GM19023 (cell line): ENCODE measurements around the gene CCHCR1.

Experiments
- ATAC-seq: cut with Tn5 transposase; IDR thresholded peaks from one replicate; pipeline ENCODE4 v1.9.1; 2021; ENCODE audit warnings: mild to moderate bottlenecking, moderate library complexity; ENCODE audit not compliant: unreplicated experiment

The CCHCR1 gene

DNA sequence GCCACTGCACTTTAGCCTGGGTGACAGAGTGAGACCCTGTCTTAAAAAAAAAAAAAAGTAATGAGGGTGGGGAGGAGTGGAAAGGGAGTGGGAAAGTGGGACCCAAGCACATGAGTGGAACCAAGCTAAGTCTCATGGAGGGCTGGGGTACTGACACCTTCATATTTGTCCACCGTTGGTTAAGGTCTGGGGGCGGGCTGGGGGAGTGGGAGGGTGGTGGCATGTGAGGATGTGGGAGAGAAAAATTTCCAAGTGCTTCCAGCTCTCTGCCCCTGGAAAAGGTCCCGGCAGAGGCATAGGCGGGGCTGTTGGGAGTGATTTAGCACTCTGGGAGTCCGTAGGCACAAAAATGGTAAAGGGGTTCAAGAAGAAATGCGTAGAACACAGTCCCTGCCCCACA, 24.8 kb downstream of the CCHCR1 start:
- ATAC-seq: no peak

DNA sequence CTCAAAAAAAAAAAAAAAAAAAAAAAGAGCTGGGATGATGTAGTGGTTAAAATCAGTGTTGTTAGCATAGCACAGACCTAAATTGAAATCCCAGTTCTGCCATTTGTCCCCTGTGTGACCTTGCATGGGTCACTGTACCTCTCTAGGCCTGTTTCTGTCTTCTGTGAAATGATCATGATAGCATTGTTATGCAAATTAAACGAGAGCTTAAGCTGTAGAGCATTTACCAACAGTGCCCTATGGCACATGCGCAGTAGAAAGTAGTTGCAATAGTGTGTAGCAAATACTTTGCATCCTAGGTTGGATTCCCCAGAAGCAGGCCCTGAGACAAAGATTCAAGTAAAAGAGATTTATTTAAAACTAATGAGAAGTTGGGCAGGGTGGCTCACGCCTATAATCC, 26.0 kb downstream of the CCHCR1 start:
- no peak for ATAC-seq

DNA sequence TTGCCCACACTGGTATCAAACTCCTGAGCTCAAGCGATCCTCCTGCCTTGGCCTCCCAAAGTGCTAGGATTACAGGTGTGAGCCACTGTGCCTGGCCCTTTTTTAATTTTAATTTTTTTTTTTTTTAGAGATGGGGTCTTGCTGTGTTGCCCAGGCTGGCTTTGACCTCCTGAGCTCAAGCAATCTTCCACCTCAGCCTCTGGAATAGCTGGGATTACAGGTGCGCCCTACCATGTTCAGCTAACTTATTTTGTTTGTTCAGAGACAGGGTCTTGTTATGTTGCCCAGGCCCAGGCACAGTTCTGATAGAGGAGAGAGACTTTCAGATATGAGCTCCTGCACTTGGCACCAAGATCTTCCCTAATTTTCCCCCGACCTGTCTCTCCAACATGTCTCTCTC, 26.9 kb downstream of the CCHCR1 start:
- no peak for ATAC-seq

- no peak for ATAC-seq
Measured at GRCh38 chr6:31129130-31129529, 28.5 kb downstream of the CCHCR1 start.

- no peak for ATAC-seq
Measured at GRCh38 chr6:31128093-31128676, 29.4 kb downstream of the CCHCR1 start.

- no peak for ATAC-seq
Measured at GRCh38 chr6:31126396-31127175, 31.0 kb downstream of the CCHCR1 start.

- no peak for ATAC-seq
Measured at GRCh38 chr6:31125586-31126363, 31.8 kb downstream of the CCHCR1 start.

DNA sequence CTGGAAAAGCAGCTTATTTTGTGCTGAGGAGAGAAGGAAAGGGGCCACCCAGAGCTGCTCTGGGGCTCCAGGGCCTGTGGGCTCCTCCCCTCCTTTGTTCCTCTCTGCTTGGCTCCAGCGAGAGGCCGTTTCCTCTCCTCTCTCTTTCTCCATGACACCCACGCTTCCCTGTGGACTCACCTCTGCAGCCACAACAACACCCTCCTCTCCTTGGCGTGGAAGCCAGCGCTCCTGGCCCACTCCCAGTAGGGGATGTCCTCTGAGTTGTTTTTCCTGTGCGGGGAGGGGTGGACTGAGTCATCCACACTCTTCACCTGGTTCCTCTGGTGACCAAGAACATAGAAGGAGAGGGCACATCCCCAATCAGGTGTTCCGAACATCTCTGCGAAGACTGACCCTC, 32.4 kb downstream of the CCHCR1 start:
- ATAC-seq: no peak

GRCh38 chr6:31122791-31123706, 34.6 kb downstream of the CCHCR1 start:
- ATAC-seq: no peak

GRCh38 chr6:31121131-31121790, 36.3 kb downstream of the CCHCR1 start:
- no peak for ATAC-seq

DNA sequence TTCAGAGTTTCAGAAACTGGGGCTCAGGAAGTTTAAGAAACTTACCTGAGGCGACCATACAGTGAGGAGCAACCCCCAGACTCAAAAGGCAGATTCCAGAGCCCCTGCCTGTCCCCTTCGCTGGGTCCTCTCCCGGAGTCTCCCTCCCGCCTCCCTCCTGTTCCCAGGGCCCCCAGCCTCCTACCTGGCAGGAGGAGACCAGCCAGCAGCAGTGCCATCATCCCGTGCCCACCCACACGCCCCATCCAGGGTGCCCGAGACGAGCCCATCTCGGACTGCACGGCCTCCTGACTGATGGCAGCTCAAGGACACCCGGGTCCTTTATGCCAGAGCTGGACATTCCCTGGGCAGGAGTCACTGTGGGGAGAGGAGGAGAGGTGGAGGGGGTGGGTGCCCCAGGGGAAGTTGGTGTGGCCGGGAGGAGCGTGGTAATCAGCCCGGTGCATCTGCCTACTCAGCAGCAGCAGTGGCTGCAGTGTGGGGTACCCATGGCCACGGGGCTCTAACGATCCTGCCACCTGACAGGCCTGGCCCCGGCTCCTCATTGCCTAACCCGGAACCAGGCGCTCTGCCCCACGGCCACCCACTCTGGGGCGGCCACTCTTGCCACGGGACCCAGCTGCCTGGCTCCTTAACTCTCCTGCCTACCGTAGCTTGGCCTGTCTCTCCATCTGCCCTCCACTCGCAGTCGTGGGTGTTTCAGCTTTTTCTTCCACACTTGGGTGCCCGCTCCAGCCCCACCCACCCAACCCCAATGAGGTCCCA, 37.3 kb downstream of the CCHCR1 start, which contains the start of gene CDSN:
Gene CDSN (minus strand): TSS at position 296 of the 765 bp plus-strand sequence. CDS start 27 bp downstream, at position 269.
- ATAC-seq: no peak

- ATAC-seq: no peak
Measured at GRCh38 chr6:31118178-31118577, 39.4 kb downstream of the CCHCR1 start.

DNA sequence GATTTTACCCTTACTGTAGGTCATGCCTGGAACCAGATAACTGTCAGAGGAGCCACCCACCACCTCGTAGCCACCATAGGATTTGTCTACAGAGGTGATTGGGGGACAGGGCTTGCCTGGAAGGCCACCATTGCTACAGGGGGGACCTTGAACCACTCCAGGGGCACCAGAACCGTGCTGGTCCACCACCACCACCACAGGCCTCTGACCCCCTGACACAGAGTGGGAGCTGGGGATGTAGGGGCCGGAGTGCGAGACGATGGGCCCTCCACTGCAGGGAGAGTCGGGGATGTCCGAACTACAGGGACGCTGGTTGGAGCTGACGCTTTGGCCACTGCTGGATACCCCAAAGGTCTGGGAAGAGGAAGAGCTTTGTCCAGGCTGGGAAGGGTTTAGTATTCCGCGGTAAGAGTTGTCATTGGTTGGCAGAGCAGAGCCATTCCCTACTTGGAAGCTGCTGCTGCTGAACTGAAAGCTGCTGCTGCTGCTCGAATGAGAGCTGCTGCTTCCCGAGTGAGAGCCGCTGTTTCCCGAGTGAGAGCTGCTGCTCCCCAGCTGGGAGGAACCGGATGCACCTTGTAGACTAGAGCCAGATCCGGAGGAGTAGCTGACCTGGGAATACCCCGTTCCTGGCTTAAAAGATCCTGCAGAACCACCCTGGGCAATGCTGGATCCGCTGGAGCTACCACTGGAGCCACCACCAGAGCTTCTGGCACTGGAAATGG, 40.8 kb downstream of the CCHCR1 start:
- no peak for ATAC-seq

DNA sequence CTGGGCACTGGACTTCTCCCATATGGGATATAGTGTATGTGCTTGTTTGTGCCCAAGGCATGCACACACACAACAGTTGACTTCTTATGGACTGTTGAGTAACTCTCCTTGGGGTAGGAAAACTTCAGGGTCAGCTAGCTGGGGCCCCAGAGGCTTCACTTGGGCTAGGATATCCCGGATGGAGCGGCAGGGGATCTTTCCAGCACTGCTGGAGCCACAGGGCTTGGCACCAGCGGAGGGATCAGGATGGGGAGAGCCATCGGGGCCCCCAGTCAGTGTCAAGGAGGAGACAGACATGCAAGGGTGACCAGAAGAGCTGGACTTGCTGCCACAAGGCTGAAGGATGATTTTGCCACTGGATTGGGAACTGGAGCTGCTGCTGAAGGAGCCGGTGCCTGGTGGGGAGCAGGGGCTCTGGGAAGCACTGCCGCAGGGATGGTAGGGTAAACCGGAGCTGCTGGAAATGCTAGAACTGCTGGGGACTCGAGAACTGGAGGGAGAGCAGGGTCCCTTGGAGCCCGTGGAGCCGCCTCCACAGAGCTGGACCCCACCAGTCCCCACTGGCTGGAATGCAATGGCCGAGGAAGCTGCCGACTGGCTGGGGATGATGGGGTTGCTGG, 41.6 kb downstream of the CCHCR1 start:
- no peak for ATAC-seq

- ATAC-seq: no peak
Measured at GRCh38 chr6:31114970-31115849, 42.4 kb downstream of the CCHCR1 start.

DNA sequence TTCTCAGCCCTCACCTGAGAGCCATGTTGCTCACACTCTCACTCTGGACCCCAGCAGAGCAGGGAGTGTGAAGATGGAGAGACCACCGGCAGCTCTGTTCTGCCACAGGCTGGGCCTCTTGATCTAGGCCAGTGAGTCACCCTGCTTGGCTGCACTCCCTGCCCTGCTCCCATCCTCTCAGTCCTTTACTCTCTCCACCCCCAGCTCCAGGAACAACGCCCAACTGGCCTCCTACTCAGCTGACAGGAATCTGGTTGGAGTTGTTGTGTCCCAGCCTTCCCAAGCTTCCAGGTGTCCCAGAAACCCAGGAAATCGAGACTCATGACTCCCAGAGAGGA, 43.1 kb downstream of the CCHCR1 start, which contains the start of gene PSORS1C1:
Gene PSORS1C1 (plus strand): TSS at position 260 of the 338 bp plus-strand sequence. CDS start 14,833 bp downstream, outside the sequence.
- ATAC-seq: no peak

GRCh38 chr6:31113861-31114540, 43.6 kb downstream of the CCHCR1 start:
- ATAC-seq: no peak
